ENCODE data around the gene MT1A. TPM values are rescaled to one million over a fixed set of nuclear protein-coding genes. Genes with fewer than 3 reads are reported as not detected.
A peak's percentile ranks its signal among the peaks of the same experiment; 100 is the strongest.

MT1A gene
- total RNA-seq, 1 donor from 2014 or later: not detected

- no peak for TF ChIP-seq CTCF (IDR thresholded peaks at IDR 0.05; ENCODE audit: unreplicated experiment)
- Mint-ChIP-seq H3K4me1 (peaks cover 31% of the 10 kb centered on the region), H3K27me3 (ENCODE audit: low read depth) (peaks cover 31% of the 10 kb centered on the region), H3K9me3 (no peaks in the 10 kb centered on the region), H3K36me3 (no peaks in the 10 kb centered on the region), H3K27ac (no peak overlapping the region), H3K4me3 (no peak overlapping the region)
- DNase-seq (ENCODE audit: low spot score in 2 of 2, unreplicated experiment in 2 of 2): no peak
Measured at GRCh38 chr16:56604966-56605365, 33.5 kb upstream of the MT1A start.

- no peaks in the 10 kb centered on the region for H3K36me3 Mint-ChIP-seq
- no peak for DNase-seq (ENCODE audit: low spot score in 2 of 2, unreplicated experiment in 2 of 2)
- no peak overlapping the region for H3K4me3 Mint-ChIP-seq
- peaks cover 31% of the 10 kb centered on the region for H3K27me3 Mint-ChIP-seq (ENCODE audit: low read depth)
- no peak overlapping the region for H3K27ac Mint-ChIP-seq
- no peaks in the 10 kb centered on the region for H3K9me3 Mint-ChIP-seq
- no peak for TF ChIP-seq CTCF (IDR thresholded peaks at IDR 0.05; ENCODE audit: unreplicated experiment)
- H3K4me1 Mint-ChIP-seq: peaks cover 35% of the 10 kb centered on the region
Measured at GRCh38 chr16:56605475-56605874, 33.0 kb upstream of the MT1A start.

- TF ChIP-seq CTCF (IDR thresholded peaks at IDR 0.05; ENCODE audit: unreplicated experiment): no peak
- H3K36me3 Mint-ChIP-seq: no peaks in the 10 kb centered on the region
- H3K27me3 Mint-ChIP-seq (ENCODE audit: low read depth): peaks cover 30% of the 10 kb centered on the region
- H3K9me3 Mint-ChIP-seq: no peaks in the 10 kb centered on the region
- no peak overlapping the region for H3K27ac Mint-ChIP-seq
- peaks cover 39% of the 10 kb centered on the region for H3K4me1 Mint-ChIP-seq
- H3K4me3 Mint-ChIP-seq: no peak overlapping the region
- DNase-seq (ENCODE audit: low spot score in 2 of 2, unreplicated experiment in 2 of 2): no peak
Measured at GRCh38 chr16:56606071-56606475, 32.4 kb upstream of the MT1A start.

GRCh38 chr16:56606476-56607108, 31.9 kb upstream of the MT1A start:
- peaks cover 27% of the 10 kb centered on the region for H3K27me3 Mint-ChIP-seq (ENCODE audit: low read depth)
- H3K9me3 Mint-ChIP-seq: no peaks in the 10 kb centered on the region
- peaks cover 42% of the 10 kb centered on the region for H3K4me1 Mint-ChIP-seq
- no peak overlapping the region for H3K4me3 Mint-ChIP-seq
- TF ChIP-seq CTCF (IDR thresholded peaks at IDR 0.05; ENCODE audit: unreplicated experiment): no peak
- no peaks in the 10 kb centered on the region for H3K36me3 Mint-ChIP-seq
- no peak for DNase-seq (ENCODE audit: low spot score in 2 of 2, unreplicated experiment in 2 of 2)
- H3K27ac Mint-ChIP-seq: peak overlapping the region; percentile 45

- H3K4me3 Mint-ChIP-seq: peak overlapping the region; percentile 25
- peak overlapping the region; percentile 45 for H3K27ac Mint-ChIP-seq
- peaks cover 24% of the 10 kb centered on the region for H3K27me3 Mint-ChIP-seq (ENCODE audit: low read depth)
- H3K4me1 Mint-ChIP-seq: peaks cover 42% of the 10 kb centered on the region
- H3K9me3 Mint-ChIP-seq: no peaks in the 10 kb centered on the region
- H3K36me3 Mint-ChIP-seq: no peaks in the 10 kb centered on the region
- TF ChIP-seq CTCF (IDR thresholded peaks at IDR 0.05; ENCODE audit: unreplicated experiment): no peak
- DNase-seq (ENCODE audit: low spot score in 2 of 2, unreplicated experiment in 2 of 2): no peak
Measured at GRCh38 chr16:56607109-56607618, 31.3 kb upstream of the MT1A start.
